Astrocyte (in vitro differentiated cells and primary cell): Measurements from ENCODE around the gene ESPNL. TPM values are rescaled to one million over a fixed set of nuclear protein-coding genes. Genes with fewer than 3 reads are reported as not detected.
A peak's percentile ranks its signal among the peaks of the same experiment; 100 is the strongest.

Experiments
- DNase-seq: peaks from one replicate; pipeline ENCODE4 v3.0.0-alpha.2; 2010; ENCODE audit warnings: low read depth
- FAIRE-seq: peaks from 2 replicates; lab custom pipeline; 2011; peaks lifted over from hg19 to GRCh38; lab: Jason Lieb, UNC
- H2AFZ ChIP-seq: 2 replicates; pipeline ENCODE4 v1.6.0; 2012; ENCODE audit warnings: low read depth, low read length, inconsistent platforms
- H3K27ac ChIP-seq: 2 replicates; pipeline ENCODE4 v1.5.1; 2011; ENCODE audit warnings: low read depth, low read length, inconsistent platforms
- H3K27me3 ChIP-seq: 2 replicates; pipeline ENCODE4 v1.6.0; 2011; ENCODE audit warnings: low read length, inconsistent platforms; ENCODE audit not compliant: insufficient read depth
- H3K36me3 ChIP-seq: 2 replicates; pipeline ENCODE4 v1.5.1; 2011; ENCODE audit warnings: low read length, inconsistent platforms; ENCODE audit not compliant: insufficient read depth
- H3K4me1 ChIP-seq: 2 replicates; pipeline ENCODE4 v1.5.1; 2011; ENCODE audit warnings: low read length, inconsistent platforms; ENCODE audit not compliant: insufficient read depth
- H3K4me2 ChIP-seq: 2 replicates; pipeline ENCODE4 v1.6.0; 2012; ENCODE audit warnings: low read length, inconsistent platforms
- H3K4me3 ChIP-seq: 2 replicates; pipeline ENCODE4 v1.5.1; 2011; ENCODE audit warnings: low read depth, mild to moderate bottlenecking, low read length, inconsistent platforms; ENCODE audit not compliant: insufficient read depth
- H3K79me2 ChIP-seq: 2 replicates; pipeline ENCODE4 v1.6.0; 2012; ENCODE audit warnings: mild to moderate bottlenecking, low read length, inconsistent platforms; ENCODE audit not compliant: insufficient read depth
- H3K9ac ChIP-seq: 2 replicates; pipeline ENCODE4 v1.6.0; 2012; ENCODE audit warnings: mild to moderate bottlenecking, low read length, inconsistent platforms
- H3K9me3 ChIP-seq: 2 replicates; pipeline ENCODE4 v1.5.1; 2012; ENCODE audit warnings: low read depth, mild to moderate bottlenecking, low read length, inconsistent platforms; ENCODE audit not compliant: insufficient read depth
- H4K20me1 ChIP-seq: 2 replicates; pipeline ENCODE4 v1.6.0; 2012; ENCODE audit warnings: low read length, inconsistent platforms; ENCODE audit not compliant: insufficient read depth
- H3K27ac Mint-ChIP-seq: one replicate; pipeline ENCODE4 v1.8.0; 2021; ENCODE audit warnings: mild to moderate bottlenecking, mixed read lengths; ENCODE audit not compliant: unreplicated experiment
- H3K27me3 Mint-ChIP-seq: one replicate; pipeline ENCODE4 v1.8.0; 2021; ENCODE audit warnings: low read depth, mixed read lengths; ENCODE audit not compliant: unreplicated experiment
- H3K36me3 Mint-ChIP-seq: one replicate; pipeline ENCODE4 v1.8.0; 2021; ENCODE audit warnings: low read depth, mixed read lengths; ENCODE audit not compliant: unreplicated experiment
- H3K4me1 Mint-ChIP-seq: one replicate; pipeline ENCODE4 v1.8.0; 2021; ENCODE audit warnings: low read depth, mixed read lengths; ENCODE audit not compliant: unreplicated experiment
- H3K4me3 Mint-ChIP-seq: one replicate; pipeline ENCODE4 v1.8.0; 2021; ENCODE audit warnings: mild to moderate bottlenecking, moderate library complexity, mixed read lengths; ENCODE audit not compliant: unreplicated experiment
- H3K9me3 Mint-ChIP-seq: one replicate; pipeline ENCODE4 v1.8.0; 2021; ENCODE audit warnings: mild to moderate bottlenecking, mixed read lengths; ENCODE audit not compliant: unreplicated experiment
- CTCF ChIP-seq: IDR thresholded peaks from 2 replicates; pipeline ENCODE4 v1.5.1; 2011; ENCODE audit warnings: low read depth, mild to moderate bottlenecking, inconsistent platforms, low read length, moderate library complexity; ENCODE audit not compliant: insufficient read depth
- EZH2 ChIP-seq: IDR thresholded peaks from 2 replicates; pipeline ENCODE4 v1.6.1; 2012; ENCODE audit warnings: mild to moderate bottlenecking, low read length, inconsistent platforms; ENCODE audit not compliant: insufficient read depth
- total RNA-seq: library from RNA; stranded (reverse); gene quantifications from 2 replicates; pipeline ENCODE4 v1.2.1, GENCODE V29; 2021

ESPNL gene
- total RNA-seq, 1 donor from 2014 or later = not detected

GRCh38 chr2:238163481-238164198, 63.5 kb downstream of the ESPNL start:
- peaks cover 10% of the 10 kb centered on the region for H3K4me1 Mint-ChIP-seq
- H3K9me3 Mint-ChIP-seq = no peaks in the 10 kb centered on the region
- no peaks in the 10 kb centered on the region for H4K20me1 ChIP-seq
- H3K36me3 ChIP-seq = no peaks in the 10 kb centered on the region
- no peak for FAIRE-seq
- DNase-seq = no peak
- H3K27me3 ChIP-seq = no peaks in the 10 kb centered on the region
- H2AFZ ChIP-seq = peak overlapping the region; percentile 50
- no peaks in the 10 kb centered on the region for H3K9me3 ChIP-seq
- TF ChIP-seq CTCF = no peak
- TF ChIP-seq EZH2 = no peak
- H3K9ac ChIP-seq = peak overlapping the region; percentile 46
- peaks cover 5% of the 10 kb centered on the region for H3K79me2 ChIP-seq
- H3K27ac ChIP-seq = no peak overlapping the region
- peak overlapping the region; percentile 46 for H3K4me3 ChIP-seq
- peak overlapping the region; percentile 85 for H3K4me2 ChIP-seq
- peaks cover 26% of the 10 kb centered on the region for H3K27me3 Mint-ChIP-seq
- no peak overlapping the region for H3K4me3 Mint-ChIP-seq
- peaks cover 35% of the 10 kb centered on the region for H3K4me1 ChIP-seq
- no peak overlapping the region for H3K27ac Mint-ChIP-seq
- H3K36me3 Mint-ChIP-seq = peaks cover 14% of the 10 kb centered on the region

GRCh38 chr2:238164906-238165287, 64.8 kb downstream of the ESPNL start:
- Histone ChIP-seq H3K79me2 (peaks cover 5% of the 10 kb centered on the region), H3K9me3 (no peaks in the 10 kb centered on the region), H3K27ac (no peak overlapping the region), H3K36me3 (no peaks in the 10 kb centered on the region), H3K9ac (no peak overlapping the region), H3K27me3 (no peaks in the 10 kb centered on the region), H3K4me3 (no peak overlapping the region), H3K4me2 (no peak overlapping the region), H2AFZ (no peak overlapping the region), H4K20me1 (no peaks in the 10 kb centered on the region), H3K4me1 (peaks cover 42% of the 10 kb centered on the region)
- FAIRE-seq (no peak), DNase-seq (no peak)
- Mint-ChIP-seq H3K9me3 (no peaks in the 10 kb centered on the region), H3K4me1 (peaks cover 22% of the 10 kb centered on the region), H3K27ac (peak overlapping the region; percentile 53), H3K27me3 (peaks cover 21% of the 10 kb centered on the region), H3K36me3 (peaks cover 14% of the 10 kb centered on the region), H3K4me3 (peak overlapping the region; percentile 20)
- TF ChIP-seq CTCF (no peak), EZH2 (no peak)

GRCh38 chr2:238165288-238165921, 65.3 kb downstream of the ESPNL start:
- Histone ChIP-seq H3K79me2 (peaks cover 5% of the 10 kb centered on the region), H3K4me2 (no peak overlapping the region), H4K20me1 (no peaks in the 10 kb centered on the region), H3K9ac (no peak overlapping the region), H3K9me3 (no peaks in the 10 kb centered on the region), H3K27me3 (no peaks in the 10 kb centered on the region), H3K36me3 (no peaks in the 10 kb centered on the region), H3K27ac (no peak overlapping the region), H3K4me3 (no peak overlapping the region), H3K4me1 (peaks cover 48% of the 10 kb centered on the region), H2AFZ (no peak overlapping the region)
- FAIRE-seq (no peak), DNase-seq (no peak)
- H3K4me3 Mint-ChIP-seq = no peak overlapping the region
- peaks cover 26% of the 10 kb centered on the region for H3K4me1 Mint-ChIP-seq
- TF ChIP-seq EZH2 (no peak), CTCF (no peak)
- no peak overlapping the region for H3K27ac Mint-ChIP-seq
- H3K27me3 Mint-ChIP-seq = peaks cover 21% of the 10 kb centered on the region
- peaks cover 17% of the 10 kb centered on the region for H3K36me3 Mint-ChIP-seq
- H3K9me3 Mint-ChIP-seq = no peaks in the 10 kb centered on the region
